Hepatocyte (in vitro differentiated cells): ENCODE measurements around the gene HMCN1. TPM values are rescaled to one million over a fixed set of nuclear protein-coding genes. Genes with fewer than 3 reads are reported as not detected.

Experiments used
- DNase-seq: peaks from one replicate; pipeline ENCODE4 v3.0.0-alpha.2; 2016; ENCODE audit warnings: low spot score
- H2AFZ ChIP-seq: fragments of 200-600 bp; sonication (generic); 2 replicates; pipeline ENCODE4 v1.6.0; 2016; ENCODE audit warnings: antibody characterized with exemption, mild to moderate bottlenecking
- H3K27ac ChIP-seq: fragments of 200-600 bp; sonication (generic); 2 replicates; pipeline ENCODE4 v1.5.1; 2016; ENCODE audit warnings: mild to moderate bottlenecking
- H3K27me3 ChIP-seq: fragments of 200-600 bp; sonication (generic); 2 replicates; pipeline ENCODE4 v1.6.1; 2016
- H3K36me3 ChIP-seq: fragments of 200-600 bp; sonication (generic); replicated peaks from 2 replicates; pipeline ENCODE4 v1.5.1; 2016; ENCODE audit warnings: low read depth; ENCODE audit not compliant: insufficient read depth
- H3K4me1 ChIP-seq: fragments of 200-600 bp; sonication (generic); 2 replicates; pipeline ENCODE4 v1.5.1; 2016; ENCODE audit warnings: mild to moderate bottlenecking, moderate library complexity; ENCODE audit not compliant: insufficient read depth
- H3K4me2 ChIP-seq: fragments of 200-600 bp; sonication (generic); 2 replicates; pipeline ENCODE4 v1.6.0; 2016
- H3K4me3 ChIP-seq: fragments of 200-600 bp; sonication (generic); 2 replicates; pipeline ENCODE4 v1.5.1; 2016; ENCODE audit warnings: mild to moderate bottlenecking
- H3K79me2 ChIP-seq: fragments of 200-600 bp; sonication (generic); 2 replicates; pipeline ENCODE4 v1.6.0; 2017; ENCODE audit warnings: mild to moderate bottlenecking
- H3K9me2 ChIP-seq: fragments of 200-600 bp; sonication (generic); replicated peaks from 2 replicates; pipeline ENCODE4 v1.6.0; 2017; ENCODE audit warnings: mild to moderate bottlenecking; ENCODE audit not compliant: insufficient read depth
- H3K9me3 ChIP-seq: fragments of 200-600 bp; sonication (generic); 2 replicates; pipeline ENCODE4 v1.5.1; 2016; ENCODE audit warnings: low read depth, mild to moderate bottlenecking
- H4K20me1 ChIP-seq: fragments of 200-600 bp; sonication (generic); 2 replicates; pipeline ENCODE4 v1.6.0; 2016; ENCODE audit warnings: mild to moderate bottlenecking; ENCODE audit not compliant: insufficient read depth, poor library complexity, severe bottlenecking
- EZH2 ChIP-seq: fragments of 200-600 bp; sonication (generic); IDR thresholded peaks from 2 replicates; pipeline ENCODE4 v1.6.1; 2016; ENCODE audit warnings: antibody characterized with exemption, mild to moderate bottlenecking, borderline replicate concordance
- EZH2phosphoT487 ChIP-seq: fragments of 200-600 bp; sonication (generic); IDR thresholded peaks from one replicate; pipeline ENCODE4 v1.6.1; 2018; ENCODE audit warnings: antibody characterized with exemption, mild to moderate bottlenecking, low read depth, moderate library complexity; ENCODE audit not compliant: unreplicated experiment, severe bottlenecking
- WGBS: methylation state at CpG from one replicate; pipeline ENCODE4 v1.1.6; 2016; ENCODE audit warnings: low lambda C conversion rate; ENCODE audit errors: missing lambda C conversion rate; 5-methylcytosine and 5-hydroxymethylcytosine counted together
- polyA plus RNA-seq: library from polyadenylated mRNA; unstranded; fragments of >200 nt; fragmentation: Nextera tagmentation; extraction: Ambion mirVana; gene quantifications from 2 replicates; pipeline ENCODE4 v1.2.1, GENCODE V29; 2016
- total RNA-seq: library from RNA; depleted of rRNA; stranded (reverse); fragments of >200 nt; gene quantifications from 2 replicates; pipeline ENCODE4 v1.2.3, GENCODE V29; 2014
- TF ChIP-seq, protein P1 (sequence below): fragments of 200-600 bp; sonication (generic); IDR thresholded peaks from 2 replicates; pipeline ENCODE4 v1.5.1; 2016; ENCODE audit warnings: antibody characterized with exemption, mild to moderate bottlenecking; ENCODE audit not compliant: poor library complexity

Gene HMCN1
- total and polyA plus RNA-seq, 2 experiments from 2014 or later, result 2.3 to 13.4 TPM

- H3K36me3 ChIP-seq, result no peaks in the 10 kb centered on the region
- WGBS, result 88% methylated on average over 3 of the region's 3 CpGs
These were observed 502.7 kb downstream of the HMCN1 start for GRCh38 chr1:186236921-186237320.

DNA sequence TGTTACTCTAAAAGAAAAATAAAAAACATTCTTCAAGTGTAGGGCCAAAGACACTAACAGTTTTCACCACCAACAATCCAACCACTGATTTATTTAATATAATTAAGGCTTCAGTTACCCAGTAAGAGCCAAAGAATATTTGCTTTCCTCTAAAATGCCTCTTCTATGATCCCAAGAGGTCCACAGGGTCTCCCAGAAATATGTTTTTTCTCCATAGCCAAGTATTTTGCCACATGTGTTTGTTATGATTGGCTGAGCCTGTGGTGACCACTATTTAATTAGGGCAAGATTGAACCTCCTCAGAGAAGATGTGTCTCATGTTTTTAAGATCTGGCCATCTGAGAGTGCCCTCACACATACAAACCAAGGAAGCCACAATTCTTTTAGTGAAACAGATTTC, 505.0 kb downstream of the HMCN1 start:
- Histone ChIP-seq H2AFZ (no peak overlapping the region), H3K9me3 (no peaks in the 10 kb centered on the region), H3K9me2 (no peaks in the 10 kb centered on the region), H3K27me3 (no peaks in the 10 kb centered on the region), H4K20me1 (no peaks in the 10 kb centered on the region), H3K27ac (no peak overlapping the region), H3K4me1 (no peaks in the 10 kb centered on the region), H3K4me3 (no peak overlapping the region), H3K4me2 (no peak overlapping the region), H3K79me2 (no peaks in the 10 kb centered on the region), H3K36me3 (no peaks in the 10 kb centered on the region)
- no peak for DNase-seq
- TF ChIP-seq EZH2phosphoT487 (no peak), EZH2 (no peak)
- TF ChIP-seq, protein P1, sequence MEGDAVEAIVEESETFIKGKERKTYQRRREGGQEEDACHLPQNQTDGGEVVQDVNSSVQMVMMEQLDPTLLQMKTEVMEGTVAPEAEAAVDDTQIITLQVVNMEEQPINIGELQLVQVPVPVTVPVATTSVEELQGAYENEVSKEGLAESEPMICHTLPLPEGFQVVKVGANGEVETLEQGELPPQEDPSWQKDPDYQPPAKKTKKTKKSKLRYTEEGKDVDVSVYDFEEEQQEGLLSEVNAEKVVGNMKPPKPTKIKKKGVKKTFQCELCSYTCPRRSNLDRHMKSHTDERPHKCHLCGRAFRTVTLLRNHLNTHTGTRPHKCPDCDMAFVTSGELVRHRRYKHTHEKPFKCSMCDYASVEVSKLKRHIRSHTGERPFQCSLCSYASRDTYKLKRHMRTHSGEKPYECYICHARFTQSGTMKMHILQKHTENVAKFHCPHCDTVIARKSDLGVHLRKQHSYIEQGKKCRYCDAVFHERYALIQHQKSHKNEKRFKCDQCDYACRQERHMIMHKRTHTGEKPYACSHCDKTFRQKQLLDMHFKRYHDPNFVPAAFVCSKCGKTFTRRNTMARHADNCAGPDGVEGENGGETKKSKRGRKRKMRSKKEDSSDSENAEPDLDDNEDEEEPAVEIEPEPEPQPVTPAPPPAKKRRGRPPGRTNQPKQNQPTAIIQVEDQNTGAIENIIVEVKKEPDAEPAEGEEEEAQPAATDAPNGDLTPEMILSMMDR, result no peak

More at GRCh38 chr1:186236921-186237320, 502.7 kb downstream of the HMCN1 start:
- TF ChIP-seq, protein P1, result no peak
- TF ChIP-seq EZH2phosphoT487, result no peak
- no peak for TF ChIP-seq EZH2
- Histone ChIP-seq H3K4me2 (no peak overlapping the region), H3K79me2 (no peaks in the 10 kb centered on the region), H3K27me3 (no peaks in the 10 kb centered on the region), H3K4me3 (no peak overlapping the region), H4K20me1 (no peaks in the 10 kb centered on the region), H3K4me1 (no peaks in the 10 kb centered on the region), H3K9me2 (no peaks in the 10 kb centered on the region), H3K27ac (no peak overlapping the region), H3K9me3 (no peaks in the 10 kb centered on the region), H2AFZ (no peak overlapping the region)
- peak; percentile 43 for DNase-seq

DNA sequence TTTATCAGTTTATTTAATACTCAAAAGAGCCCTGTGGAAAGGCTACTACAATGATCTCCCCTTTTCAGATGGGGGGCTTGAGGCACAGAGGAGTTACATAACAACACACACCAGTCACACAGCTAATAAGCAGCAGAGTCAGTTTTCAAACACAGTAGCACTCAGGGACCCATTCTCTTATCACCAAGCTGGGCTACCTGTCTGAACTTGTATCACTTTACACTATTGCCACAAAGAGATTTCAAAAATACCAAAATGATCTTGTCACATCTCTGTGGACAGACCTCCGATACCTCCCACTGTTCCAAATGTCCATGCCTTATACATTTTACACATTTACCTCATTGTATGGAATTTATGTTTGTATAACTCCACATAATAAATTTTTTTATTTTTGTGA, 506.2 kb downstream of the HMCN1 start:
- H3K27ac ChIP-seq, result no peak overlapping the region
- WGBS, result 87% methylated on average over 1 of the region's 1 CpG
- H3K36me3 ChIP-seq, result no peaks in the 10 kb centered on the region
- DNase-seq, result no peak
- no peaks in the 10 kb centered on the region for H3K27me3 ChIP-seq
- no peaks in the 10 kb centered on the region for H4K20me1 ChIP-seq
- no peaks in the 10 kb centered on the region for H3K79me2 ChIP-seq
- H3K4me1 ChIP-seq, result no peaks in the 10 kb centered on the region
- no peak overlapping the region for H3K4me3 ChIP-seq
- TF ChIP-seq EZH2 (no peak), EZH2phosphoT487 (no peak)
- TF ChIP-seq, protein P1, result no peak
- no peaks in the 10 kb centered on the region for H3K9me3 ChIP-seq
- no peak overlapping the region for H3K4me2 ChIP-seq
- H3K9me2 ChIP-seq, result no peaks in the 10 kb centered on the region
- no peak overlapping the region for H2AFZ ChIP-seq
